ENCODE data around the gene NANOS2. TPM values are rescaled to one million over a fixed set of nuclear protein-coding genes. Genes with fewer than 3 reads are reported as not detected.
"Not testable (repeated sequence)": the region's sequence is repeated elsewhere in the genome, so short reads cannot be mapped to it uniquely, and the experiment has no call there.

Gene NANOS2
- polyA plus RNA-seq, 4 donors: not detected

GRCh38 chr19:45878043-45878794 is 36.4 kb downstream of the NANOS2 start:
- DNase-seq (ENCODE audit: low read depth in 4 of 4, low spot score in 3 of 4): no peak

DNA sequence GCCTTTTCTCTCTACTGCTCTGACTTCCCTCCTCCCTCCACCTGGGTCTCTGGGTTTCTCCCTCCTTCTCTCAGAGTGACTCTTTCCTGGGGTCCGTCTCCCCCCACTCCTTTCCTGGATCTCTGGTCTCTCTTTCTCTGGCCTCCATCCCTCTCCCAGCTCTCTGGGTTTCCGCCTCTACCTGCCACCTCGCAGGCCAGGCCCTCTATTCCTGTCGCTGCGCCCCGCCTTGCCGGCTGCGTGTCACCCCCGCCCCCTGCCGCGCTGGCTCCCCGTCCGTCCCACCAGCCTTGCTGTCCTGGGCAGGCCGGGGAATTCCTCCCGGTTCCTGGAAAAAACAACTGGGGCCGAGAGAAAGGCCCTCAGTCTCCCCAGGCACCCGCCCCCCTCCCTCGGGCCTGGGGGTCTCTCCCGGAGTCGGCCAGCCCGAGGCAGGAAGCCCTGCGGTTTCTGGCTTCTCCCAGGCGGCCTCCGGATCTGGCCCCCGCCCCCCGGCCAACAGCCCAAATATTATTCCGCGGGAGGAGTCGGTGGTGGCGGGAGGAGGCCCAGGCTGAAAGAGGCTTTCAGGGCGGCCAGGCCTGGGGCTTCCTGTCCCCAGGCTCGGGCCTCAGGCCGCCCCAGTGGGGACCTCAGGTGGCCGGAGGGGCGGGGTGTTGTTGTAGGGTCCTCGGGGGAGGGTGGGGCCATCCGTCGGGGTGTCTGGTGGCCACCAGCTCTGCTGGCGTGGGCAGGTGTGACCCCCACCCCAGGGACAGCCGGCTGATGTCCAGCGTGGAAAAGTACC is 38.0 kb downstream of the NANOS2 start:
- no peak for DNase-seq (ENCODE audit: low read depth in 4 of 4, low spot score in 3 of 4)

DNA sequence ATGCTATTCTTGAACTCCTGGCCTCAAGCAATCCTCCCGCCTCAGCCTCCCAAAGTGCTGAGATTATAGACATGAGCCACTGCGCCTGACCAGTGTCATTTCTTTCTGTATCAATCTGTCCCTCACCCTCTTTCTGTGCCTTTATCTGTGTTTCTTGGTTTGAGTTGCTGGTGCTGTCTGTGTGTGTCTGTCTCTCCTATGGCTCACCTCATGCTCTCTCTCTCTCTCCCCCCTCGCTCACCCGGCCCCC is 38.5 kb downstream of the NANOS2 start:
- no peak for DNase-seq (ENCODE audit: low read depth in 4 of 4, low spot score in 3 of 4)

- no peak for DNase-seq (ENCODE audit: low read depth in 4 of 4, low spot score in 3 of 4)
These were observed 40.0 kb downstream of the NANOS2 start for GRCh38 chr19:45874620-45874966.

- no peak for DNase-seq (ENCODE audit: low read depth in 4 of 4, low spot score in 3 of 4)
These were observed 41.3 kb downstream of the NANOS2 start for GRCh38 chr19:45873219-45873772.

- no peak for DNase-seq (ENCODE audit: low read depth in 4 of 4, low spot score in 3 of 4)
These were observed 42.3 kb downstream of the NANOS2 start for GRCh38 chr19:45872095-45872919.

DNA sequence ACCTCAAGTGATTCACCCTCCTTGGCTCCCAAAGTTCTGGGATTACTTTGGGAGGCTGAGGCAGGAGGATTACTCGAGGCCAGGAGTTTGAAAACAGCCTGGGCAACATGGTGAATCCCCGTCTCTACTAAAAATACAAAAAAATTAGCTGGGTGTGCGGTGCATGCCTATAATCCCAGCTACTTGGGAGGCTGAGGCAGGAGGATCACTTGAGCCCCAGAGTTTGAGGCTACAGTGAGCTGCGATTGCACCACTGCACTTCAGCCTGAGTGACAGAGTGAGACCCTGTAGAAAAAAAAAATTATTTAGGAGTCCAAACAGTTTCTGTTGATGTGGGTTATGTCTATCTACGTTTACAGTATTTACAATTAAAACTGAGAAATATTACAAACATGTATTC is 43.8 kb downstream of the NANOS2 start:
- no peak for DNase-seq (ENCODE audit: low read depth in 4 of 4, low spot score in 3 of 4)

DNA sequence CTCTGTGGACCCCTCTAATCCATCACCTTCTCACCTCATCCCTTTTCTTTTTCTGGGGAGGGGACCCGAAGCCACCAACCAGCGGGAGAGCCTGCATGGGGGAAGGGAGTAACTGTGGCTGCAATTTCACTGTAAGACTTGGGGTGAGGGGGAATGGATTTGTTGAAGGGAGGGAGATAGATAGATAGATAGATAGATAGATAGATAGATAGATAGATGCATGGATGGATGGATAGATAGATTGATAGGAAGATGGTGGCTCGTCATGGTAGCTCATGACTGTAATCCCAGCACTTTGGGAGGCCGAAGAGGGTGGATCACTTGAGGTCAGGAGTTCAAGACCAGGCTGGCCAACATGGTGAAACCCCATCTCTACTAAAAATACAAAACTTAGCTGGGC is 47.3 kb downstream of the NANOS2 start:
- not testable (repeated sequence) for DNase-seq (ENCODE audit: low read depth in 4 of 4, low spot score in 3 of 4)

DNA sequence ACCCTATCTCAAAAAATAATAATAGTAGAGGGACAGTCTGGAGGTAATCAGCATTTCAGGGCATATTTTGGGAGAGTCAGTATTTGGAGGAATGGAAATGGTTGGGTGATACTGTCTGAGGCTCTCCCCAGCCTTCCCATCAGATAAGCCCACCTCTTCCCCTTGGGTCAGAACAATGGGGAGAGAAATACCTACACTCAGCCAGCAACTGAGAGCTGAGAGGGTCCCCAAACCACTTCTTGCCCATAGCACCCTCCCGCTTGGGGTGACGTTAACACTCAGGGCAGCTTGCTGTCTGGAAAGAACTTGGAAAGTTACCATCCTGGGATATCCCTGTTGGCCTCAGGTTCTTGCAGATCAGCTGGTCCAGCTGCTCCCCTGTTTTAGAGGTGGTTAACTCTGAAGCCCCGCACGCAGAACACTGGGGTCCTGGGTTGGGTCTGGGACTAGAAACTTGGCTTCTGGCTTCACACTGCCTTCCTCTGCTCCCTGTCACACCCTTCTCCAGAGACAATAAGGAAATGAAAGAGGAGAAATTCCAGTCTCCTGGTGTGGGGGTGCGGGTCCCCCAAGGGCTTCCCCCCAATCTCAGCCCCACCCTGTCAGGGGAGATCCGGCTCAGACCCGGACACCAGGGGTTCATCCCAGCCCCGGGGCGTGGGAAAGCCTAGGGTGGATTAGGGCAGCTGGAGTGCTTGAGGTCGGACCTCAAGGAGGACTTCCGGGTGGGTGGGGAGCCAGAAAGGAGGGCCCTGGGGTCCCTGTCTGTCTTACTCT is 48.0 kb downstream of the NANOS2 start:
- no peak for DNase-seq (ENCODE audit: low read depth in 4 of 4, low spot score in 3 of 4)

DNA sequence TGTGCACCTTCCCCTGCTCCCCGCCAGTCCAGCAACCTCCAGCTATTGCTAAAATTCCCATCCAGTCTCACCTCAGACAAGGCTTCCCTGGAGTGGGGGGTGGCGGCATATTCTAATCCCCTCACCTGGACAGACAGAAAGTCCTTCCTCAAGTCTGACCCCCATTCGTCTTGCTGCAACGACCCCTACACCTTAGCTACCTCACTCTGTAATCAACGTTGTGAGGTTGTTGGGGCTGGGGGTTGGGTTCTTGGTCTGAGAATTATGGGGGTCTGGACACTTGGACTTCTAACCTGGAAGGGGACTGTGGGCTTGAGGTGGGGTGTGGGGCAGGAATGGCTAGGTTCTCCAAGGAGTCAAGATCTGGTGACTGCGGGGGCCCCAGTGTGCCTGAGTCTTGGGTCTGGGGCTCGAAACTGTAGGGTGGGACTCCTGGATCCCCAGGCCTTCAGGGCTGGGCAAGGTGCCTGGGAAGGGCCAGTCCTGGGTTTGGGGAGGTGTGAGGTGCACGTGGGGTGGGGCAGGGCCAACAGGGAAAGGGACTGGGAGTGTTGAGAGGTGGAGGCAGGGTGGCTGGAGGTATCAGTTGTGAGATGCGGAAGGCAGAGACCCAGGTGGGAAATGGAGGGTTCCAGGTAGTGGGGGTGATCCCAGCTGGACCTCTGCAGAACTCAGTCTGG is 49.2 kb downstream of the NANOS2 start:
- no peak for DNase-seq (ENCODE audit: low read depth in 4 of 4, low spot score in 3 of 4)

- no peak for DNase-seq (ENCODE audit: low read depth in 4 of 4, low spot score in 3 of 4)
These were observed 49.9 kb downstream of the NANOS2 start for GRCh38 chr19:45864629-45865082.

DNA sequence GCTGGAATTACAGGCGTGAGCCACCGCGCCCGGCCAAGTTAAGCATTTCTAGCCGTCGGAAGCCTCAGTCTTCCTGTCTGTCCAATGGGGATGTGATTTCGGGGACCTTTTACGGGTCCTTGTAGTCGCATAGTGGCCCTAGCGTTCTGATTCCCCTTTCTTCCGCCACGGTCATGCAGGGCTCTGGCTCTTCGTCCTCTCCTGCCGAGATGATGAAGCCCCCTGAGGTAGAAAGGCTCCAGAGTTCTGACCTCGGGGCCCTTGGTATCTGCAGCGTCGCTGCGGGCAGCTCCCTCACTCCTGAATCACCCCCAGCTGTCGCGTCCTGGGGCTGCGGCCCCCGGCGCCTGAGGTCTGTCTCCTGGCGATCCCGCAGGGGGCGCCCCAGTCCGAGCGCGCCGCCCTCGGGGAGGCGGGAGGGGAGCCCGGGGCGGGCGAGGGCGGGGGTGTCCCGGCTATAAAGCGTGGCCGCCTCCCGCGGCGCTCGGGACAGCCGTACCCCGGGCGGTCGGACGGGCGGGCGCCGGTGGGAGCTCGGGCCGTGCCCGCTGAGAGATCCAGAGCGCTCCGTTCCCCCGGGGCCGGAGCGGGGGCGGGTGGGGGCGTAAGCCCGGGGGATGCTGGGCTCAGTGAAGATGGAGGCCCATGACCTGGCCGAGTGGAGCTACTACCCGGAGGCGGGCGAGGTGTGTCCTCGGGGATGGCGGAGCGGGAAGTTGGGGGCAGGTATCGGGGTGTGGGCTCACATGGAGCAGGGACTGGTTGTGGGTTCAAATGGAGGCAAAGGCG is 50.5 kb downstream of the NANOS2 start, which contains the start of gene FOXA3:
Gene FOXA3 (plus strand): TSS at position 487 of the 789 bp plus-strand sequence. CDS start 131 bp downstream, at position 618.
- DNase-seq (ENCODE audit: low read depth in 4 of 4, low spot score in 3 of 4): no peak

- no peak for DNase-seq (ENCODE audit: low read depth in 4 of 4, low spot score in 3 of 4)
These were observed 51.2 kb downstream of the NANOS2 start for GRCh38 chr19:45863335-45863839.

Other genes starting within 250 kb of the NANOS2 start
- 1 to 10 TPM in 1 of 4 donors, under 1 TPM in 3; 0.33 to 1.2 (median 0.56) TPM for gene GIPR, start 246.6 kb downstream of the NANOS2 start, polyA plus RNA-seq (ENCODE audit: insufficient read length in 4 of 4)
- 100 to 1,000 TPM; 276 to 346 (median 299) TPM for gene SNRPD2, start 222.8 kb downstream of the NANOS2 start, polyA plus RNA-seq (ENCODE audit: insufficient read length in 4 of 4)
- gene QPCTL, start 222.1 kb downstream of the NANOS2 start, polyA plus RNA-seq (ENCODE audit: insufficient read length in 4 of 4): 10 to 100 TPM in 1 of 4 donors, 1 to 10 TPM in 3; 4.6 to 12.1 (median 8.0) TPM
- gene FBXO46, start 183.9 kb downstream of the NANOS2 start, polyA plus RNA-seq (ENCODE audit: insufficient read length in 4 of 4): 10 to 100 TPM; 12.4 to 23.2 (median 13.2) TPM
- gene MEIOSIN, start 181.3 kb downstream of the NANOS2 start, polyA plus RNA-seq (ENCODE audit: insufficient read length in 4 of 4): not detected
- 10 to 100 TPM; 15.9 to 32.4 (median 25.9) TPM for gene SIX5, start 145.5 kb downstream of the NANOS2 start, polyA plus RNA-seq (ENCODE audit: insufficient read length in 4 of 4)
- 10 to 100 TPM; 32.8 to 69.8 (median 48.1) TPM for gene DMPK, start 132.3 kb downstream of the NANOS2 start, polyA plus RNA-seq (ENCODE audit: insufficient read length in 4 of 4)
- gene DMWD, start 121.9 kb downstream of the NANOS2 start, polyA plus RNA-seq (ENCODE audit: insufficient read length in 4 of 4): 10 to 100 TPM; 25.4 to 47.1 (median 33.7) TPM
- not detected for gene RSPH6A, start 99.5 kb downstream of the NANOS2 start, polyA plus RNA-seq (ENCODE audit: insufficient read length in 4 of 4)
- 10 to 100 TPM; 43.0 to 81.4 (median 55.5) TPM for gene SYMPK, start 51.6 kb downstream of the NANOS2 start, polyA plus RNA-seq (ENCODE audit: insufficient read length in 4 of 4)
- under 1 TPM; 0.11 to 0.76 (median 0.31) TPM for gene FOXA3, start 50.5 kb downstream of the NANOS2 start, polyA plus RNA-seq (ENCODE audit: insufficient read length in 4 of 4)
- 10 to 100 TPM; 16.4 to 28.2 (median 18.8) TPM for gene IRF2BP1, start 28.6 kb downstream of the NANOS2 start, polyA plus RNA-seq (ENCODE audit: insufficient read length in 4 of 4)
- gene MYPOP, start 12.2 kb downstream of the NANOS2 start, polyA plus RNA-seq (ENCODE audit: insufficient read length in 4 of 4): 1 to 10 TPM; 3.5 to 7.6 (median 4.3) TPM
- 1 to 10 TPM; 2.8 to 4.8 (median 3.8) TPM for gene NOVA2, start 59.1 kb upstream of the NANOS2 start, polyA plus RNA-seq (ENCODE audit: insufficient read length in 4 of 4)
- 10 to 100 TPM in 3 of 4 donors, 1 to 10 TPM in 1; 9.5 to 16.0 (median 11.4) TPM for gene CCDC61, start 80.7 kb upstream of the NANOS2 start, polyA plus RNA-seq (ENCODE audit: insufficient read length in 4 of 4)
- 1 to 10 TPM in 1 of 4 donors, under 1 TPM in 1, not detected in 2; 0.44 to 1.3 TPM for gene PGLYRP1, start 108.3 kb upstream of the NANOS2 start, polyA plus RNA-seq (ENCODE audit: insufficient read length in 4 of 4)
- 1 to 10 TPM in 1 of 4 donors, under 1 TPM in 3; 0.16 to 1.1 (median 0.48) TPM for gene IGFL4, start 126.2 kb upstream of the NANOS2 start, polyA plus RNA-seq (ENCODE audit: insufficient read length in 4 of 4)
- gene IGFL3, start 209.9 kb upstream of the NANOS2 start, polyA plus RNA-seq (ENCODE audit: insufficient read length in 4 of 4): not detected
- under 1 TPM in 1 of 4 donors, not detected in 3; 0.13 TPM for gene IGFL2, start 233.5 kb upstream of the NANOS2 start, polyA plus RNA-seq (ENCODE audit: insufficient read length in 4 of 4)